ENCODE measurements around the gene ASIC2. TPM values are rescaled to one million over a fixed set of nuclear protein-coding genes. Genes with fewer than 3 reads are reported as not detected.

The ASIC2 gene
- total RNA-seq, 1 experiment from 2014 or later, result 0.74 TPM

DNA sequence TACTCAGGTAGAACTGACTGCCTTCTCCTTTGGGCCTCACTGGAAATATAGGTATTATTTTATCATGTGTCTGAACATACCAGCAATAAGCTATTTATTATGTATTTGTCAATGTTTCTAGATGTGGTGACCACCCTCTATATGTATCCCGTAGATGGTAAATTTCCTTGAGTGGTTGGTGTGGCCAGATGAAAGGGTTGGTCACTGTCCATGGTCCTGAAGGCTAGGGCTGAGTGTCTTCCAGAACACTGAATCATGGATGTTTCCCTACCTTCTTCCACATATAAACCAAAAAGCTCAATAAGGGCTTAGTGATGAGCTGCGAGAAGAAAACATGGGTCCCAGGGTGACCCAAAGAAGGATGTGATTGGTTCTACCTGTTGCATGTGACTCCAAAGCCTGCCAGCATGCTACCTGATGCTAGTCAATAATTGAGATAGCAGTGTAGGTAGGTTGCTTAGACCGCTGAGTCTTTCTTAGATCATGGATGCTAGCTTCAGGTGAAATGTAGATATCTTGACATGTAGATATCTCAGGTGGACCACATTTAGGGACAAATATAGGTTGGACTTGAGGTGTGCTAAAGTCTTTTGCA is 150.3 kb downstream of the ASIC2 start:
- Histone ChIP-seq H3K18ac (ENCODE audit: insufficient read length, low read depth, low read length) (no peak overlapping the region), H3K56ac (ENCODE audit: insufficient read length, low read depth, low read length) (no peak overlapping the region), H4K8ac (replicated peaks; ENCODE audit: insufficient read length, low read depth, low read length) (no peak overlapping the region), H3K79me1 (ENCODE audit: insufficient read depth, low read depth, low read length, poor library complexity, severe bottlenecking) (no peaks in the 10 kb centered on the region), H4K5ac (ENCODE audit: insufficient read length, low read depth, low read length) (no peak overlapping the region), H2BK12ac (ENCODE audit: insufficient read length, low read depth, low read length) (no peak overlapping the region), H2BK120ac (ENCODE audit: low read depth, low read length, poor library complexity, severe bottlenecking) (no peak overlapping the region), H3K9me3 (ENCODE audit: control insufficient read depth, low read depth, low read length) (no peaks in the 10 kb centered on the region), H3K4me1 (ENCODE audit: insufficient read depth, low read length) (no peaks in the 10 kb centered on the region; the same call in 1 of the 2 replicates), H3K27me3 (ENCODE audit: insufficient read depth, low read length) (no peaks in the 10 kb centered on the region), H3T11ph (ENCODE audit: low read length) (no peak overlapping the region), H3K27ac (ENCODE audit: insufficient read length, low read depth, low read length) (no peak overlapping the region), H3K14ac (ENCODE audit: insufficient read depth, low read length) (no peak overlapping the region), H2BK20ac (ENCODE audit: low read depth, low read length, poor library complexity, severe bottlenecking) (no peak overlapping the region), H4K20me1 (ENCODE audit: control insufficient read depth, insufficient read depth, insufficient read length) (no peaks in the 10 kb centered on the region), H3K4me2 (ENCODE audit: insufficient read depth, insufficient read length, low read length) (no peak overlapping the region), H4K91ac (ENCODE audit: insufficient read length, low read depth, low read length) (no peak overlapping the region), H3K4ac (ENCODE audit: low read depth, low read length) (no peak overlapping the region), H2BK15ac (ENCODE audit: low read depth, low read length) (no peak overlapping the region), H3K23me2 (ENCODE audit: insufficient read length, low read depth, low read length, poor library complexity, severe bottlenecking) (no peaks in the 10 kb centered on the region), H3K79me2 (ENCODE audit: insufficient read depth, low read length) (no peaks in the 10 kb centered on the region), H3K23ac (ENCODE audit: insufficient read length, low read depth, low read length) (no peak overlapping the region), H3K9ac (ENCODE audit: extremely low read depth, insufficient read length, low read length) (no peak overlapping the region), H2BK5ac (ENCODE audit: insufficient read length, low read length) (no peak overlapping the region), H2AFZ (ENCODE audit: low read length) (no peak overlapping the region), H2AK5ac (ENCODE audit: insufficient read length, low read length) (no peak overlapping the region)
- WGBS (ENCODE audit: extremely low coverage, insufficient read length, low lambda C conversion rate), result no CpG with 5 or more reads among the region's 3 CpGs
- Mint-ChIP-seq H3K27me3 (ENCODE audit: low read depth) (peaks cover 38% of the 10 kb centered on the region), H3K27ac (no peak overlapping the region), H3K4me1 (peaks cover 15 to 24% of the 10 kb centered on the region in 2 experiments), H3K4me3 (no peak overlapping the region), H3K9me3 (no peaks in the 10 kb centered on the region), H3K36me3 (ENCODE audit: insufficient read depth in 1 of 3, low read depth in 3 of 3) (no peaks in the 10 kb centered on the region)
- TF ChIP-seq, protein P1, sequence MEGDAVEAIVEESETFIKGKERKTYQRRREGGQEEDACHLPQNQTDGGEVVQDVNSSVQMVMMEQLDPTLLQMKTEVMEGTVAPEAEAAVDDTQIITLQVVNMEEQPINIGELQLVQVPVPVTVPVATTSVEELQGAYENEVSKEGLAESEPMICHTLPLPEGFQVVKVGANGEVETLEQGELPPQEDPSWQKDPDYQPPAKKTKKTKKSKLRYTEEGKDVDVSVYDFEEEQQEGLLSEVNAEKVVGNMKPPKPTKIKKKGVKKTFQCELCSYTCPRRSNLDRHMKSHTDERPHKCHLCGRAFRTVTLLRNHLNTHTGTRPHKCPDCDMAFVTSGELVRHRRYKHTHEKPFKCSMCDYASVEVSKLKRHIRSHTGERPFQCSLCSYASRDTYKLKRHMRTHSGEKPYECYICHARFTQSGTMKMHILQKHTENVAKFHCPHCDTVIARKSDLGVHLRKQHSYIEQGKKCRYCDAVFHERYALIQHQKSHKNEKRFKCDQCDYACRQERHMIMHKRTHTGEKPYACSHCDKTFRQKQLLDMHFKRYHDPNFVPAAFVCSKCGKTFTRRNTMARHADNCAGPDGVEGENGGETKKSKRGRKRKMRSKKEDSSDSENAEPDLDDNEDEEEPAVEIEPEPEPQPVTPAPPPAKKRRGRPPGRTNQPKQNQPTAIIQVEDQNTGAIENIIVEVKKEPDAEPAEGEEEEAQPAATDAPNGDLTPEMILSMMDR (conservative IDR thresholded peaks at IDR 0.05), result no peak
- peak; percentile 62 for DNase-seq

Measured in H9 (cell line).